Tibial nerve (tissue), 4 donors: ENCODE data around the gene PIGQ. TPM values are rescaled to one million over a fixed set of nuclear protein-coding genes. Genes with fewer than 3 reads are reported as not detected.
A peak's percentile ranks its signal among the peaks of the same experiment; 100 is the strongest.

Source experiments
- DNase-seq, 2 donors: peaks; one replicate each; pipeline ENCODE4 v3.0.0-alpha.2; 2019; ENCODE audit warnings: low spot score in 2 of 2
- H3K27ac ChIP-seq, 4 donors: fragments of 200-600 bp; sonication (generic) in 3 of 4; one replicate each; pipeline ENCODE4 v1.5.1; 2017 to 2019; ENCODE audit warnings: mild to moderate bottlenecking in 1 of 4
- H3K27me3 ChIP-seq, 2 donors: fragments of 200-600 bp; sonication (generic) in 1 of 2; one replicate each; pipeline versions ENCODE4 v1.5.1 to v1.6.0; 2017 to 2019
- H3K36me3 ChIP-seq, 3 donors: fragments of 200-600 bp; sonication (generic); one replicate each; pipeline ENCODE4 v1.5.1; 2018 to 2019
- H3K4me1 ChIP-seq, 4 donors: fragments of 200-600 bp; sonication (generic) in 3 of 4; one replicate each; pipeline ENCODE4 v1.5.1; 2017 to 2019
- H3K4me3 ChIP-seq, 4 donors: fragments of 200-600 bp; sonication (generic) in 3 of 4; one replicate each; pipeline ENCODE4 v1.5.1; 2017 to 2019; ENCODE audit warnings: mild to moderate bottlenecking in 1 of 4, moderate library complexity in 1 of 4
- H3K9me3 ChIP-seq, 4 donors: fragments of 200-600 bp; sonication (generic) in 3 of 4; one replicate each; pipeline ENCODE4 v1.5.1; 2017 to 2019
- CTCF ChIP-seq, 5 experiments: fragments of 200-600 bp in 3 of 5; fragments of 450-650 bp in 2 of 5; sonication (generic) in 3 of 5; IDR thresholded peaks; one replicate each; pipeline ENCODE4 v1.5.1; 2016 to 2019; ENCODE audit warnings: antibody characterized with exemption in 5 of 5, mild to moderate bottlenecking in 3 of 5, moderate library complexity in 2 of 5
- EP300 ChIP-seq, 2 donors: sonication (generic); formaldehyde crosslinking; IDR thresholded peaks; one replicate each; pipeline ENCODE4 v1.6.1; 2017; ENCODE audit warnings: antibody characterized with exemption in 2 of 2, mild to moderate bottlenecking in 1 of 2
- POLR2A ChIP-seq, 2 donors: fragments of 450-650 bp; IDR thresholded peaks; one replicate each; pipeline ENCODE4 v1.6.1; 2017; ENCODE audit warnings: antibody characterized with exemption in 2 of 2, mild to moderate bottlenecking in 2 of 2, moderate library complexity in 2 of 2
- WGBS, 2 donors: methylation state at CpG; one replicate each; pipeline ENCODE4 v1.1.5; 2018; 5-methylcytosine and 5-hydroxymethylcytosine counted together
- total RNA-seq, 4 donors: library from RNA; depleted of rRNA; stranded (reverse); fragments of >200 nt; gene quantifications; one replicate each; pipeline ENCODE4 v1.1.0, GENCODE V29; 2016

PIGQ gene
- total RNA-seq, 4 donors from 2014 or later = 49.2 to 89.6 (median 71.8) TPM

GRCh38 chr16:619476-620100 is 49.8 kb downstream of the PIGQ start:
- WGBS, 2 donors = 90 to 93% methylated on average over 18 to 20 of the region's 20 CpGs
- no peak for DNase-seq

GRCh38 chr16:620700-621525 is 51.1 kb downstream of the PIGQ start:
- Histone ChIP-seq H3K4me1 (peaks cover 0 to 16% (median 0%) of the 10 kb centered on the region in 4 donors), H3K9me3 (no peaks in the 10 kb centered on the region), H3K27me3 (no peaks in the 10 kb centered on the region), H3K27ac (peak overlapping the region in 2 of 4 donors; percentile 36 to 58), H3K4me3 (no peak overlapping the region), H3K36me3 (peaks cover 0 to 40% (median 0%) of the 10 kb centered on the region in 3 donors)
- TF ChIP-seq EP300 (IDR thresholded peaks at IDR 0.05) (no peak), POLR2A (IDR thresholded peaks at IDR 0.05) (no peak), CTCF (IDR thresholded peaks at IDR 0.05) (no peak)
- 82 to 85% methylated on average over 24 to 26 of the region's 41 CpGs for WGBS, 2 donors
- DNase-seq = no peak

More at GRCh38 chr16:619476-620100, 49.8 kb downstream of the PIGQ start:
- H3K27ac ChIP-seq = no peak overlapping the region
- H3K9me3 ChIP-seq = no peaks in the 10 kb centered on the region
- no peaks in the 10 kb centered on the region for H3K27me3 ChIP-seq
- H3K36me3 ChIP-seq = peaks cover 0 to 29% (median 0%) of the 10 kb centered on the region in 3 donors
- no peak overlapping the region for H3K4me3 ChIP-seq
- no peak for TF ChIP-seq CTCF (IDR thresholded peaks at IDR 0.05)
- H3K4me1 ChIP-seq = peaks cover 0 to 16% (median 0%) of the 10 kb centered on the region in 4 donors

GRCh38 chr16:621526-622105 is 51.8 kb downstream of the PIGQ start:
- no peak for TF ChIP-seq POLR2A (IDR thresholded peaks at IDR 0.05)
- H3K4me3 ChIP-seq = no peak overlapping the region
- DNase-seq = no peak
- no peaks in the 10 kb centered on the region for H3K27me3 ChIP-seq
- peak overlapping the region in 1 of 4 donors; percentile 58 for H3K27ac ChIP-seq
- H3K36me3 ChIP-seq = peaks cover 0 to 44% (median 3%) of the 10 kb centered on the region in 3 donors
- H3K4me1 ChIP-seq = peaks cover 0 to 16% (median 0%) of the 10 kb centered on the region in 4 donors
- H3K9me3 ChIP-seq = no peaks in the 10 kb centered on the region
- 67 to 88% methylated on average over 12 to 20 of the region's 21 CpGs for WGBS, 2 donors

GRCh38 chr16:622920-623280 is 53.1 kb downstream of the PIGQ start:
- peak overlapping the region in 2 of 4 donors; percentile 28 to 58 for H3K27ac ChIP-seq
- DNase-seq = no peak

More at GRCh38 chr16:622920-623280, 53.1 kb downstream of the PIGQ start:
- Histone ChIP-seq H3K27me3 (no peaks in the 10 kb centered on the region), H3K36me3 (peaks cover 0 to 44% (median 3%) of the 10 kb centered on the region in 3 donors), H3K4me1 (peaks cover 0 to 24% (median 0%) of the 10 kb centered on the region in 4 donors), H3K9me3 (no peaks in the 10 kb centered on the region), H3K4me3 (no peak overlapping the region)
- TF ChIP-seq CTCF (IDR thresholded peaks at IDR 0.05) (no peak), EP300 (IDR thresholded peaks at IDR 0.05) (no peak), POLR2A (IDR thresholded peaks at IDR 0.05) (no peak)
- 91 to 92% methylated on average over 16 to 17 of the region's 17 CpGs for WGBS, 2 donors
